ENCODE results near the gene ZBTB3. TPM values are rescaled to one million over a fixed set of nuclear protein-coding genes. Genes with fewer than 3 reads are reported as not detected.

The ZBTB3 gene
- total RNA-seq, 1 donor from 2014 or later, result 2.9 TPM

DNA sequence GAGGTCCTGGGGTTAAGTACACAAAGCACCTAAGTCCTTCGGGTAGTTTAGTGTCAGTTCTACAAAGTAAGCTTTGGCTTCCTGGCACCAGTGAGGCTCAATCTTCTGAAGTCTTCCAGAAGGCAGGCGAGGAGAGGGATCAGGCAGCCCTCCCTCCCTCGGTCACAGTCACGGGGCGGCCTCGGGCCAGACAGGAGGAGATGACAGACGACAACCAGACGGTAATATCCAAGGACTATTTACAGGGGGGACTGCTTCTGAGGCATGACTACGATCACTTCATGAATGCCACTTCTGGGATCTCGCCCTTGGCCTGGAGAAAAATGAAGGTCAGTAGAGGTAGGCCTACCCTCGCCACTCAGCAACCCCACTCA is 38.2 kb upstream of the ZBTB3 start:
- DNase-seq (ENCODE audit: low spot score in 2 of 2), result peak in 1 of 2 donors; percentile 72
- Histone ChIP-seq H3K27me3 (no peaks in the 10 kb centered on the region), H3K9me3 (no peaks in the 10 kb centered on the region), H3K4me1 (peaks cover 8 to 21% of the 10 kb centered on the region in 2 donors), H3K27ac (peak overlapping the region; percentile 83 to 85), H3K36me3 (peaks cover 47 to 59% of the 10 kb centered on the region in 2 donors), H3K4me3 (peak overlapping the region; percentile 79 to 95)
- TF ChIP-seq, protein P1, sequence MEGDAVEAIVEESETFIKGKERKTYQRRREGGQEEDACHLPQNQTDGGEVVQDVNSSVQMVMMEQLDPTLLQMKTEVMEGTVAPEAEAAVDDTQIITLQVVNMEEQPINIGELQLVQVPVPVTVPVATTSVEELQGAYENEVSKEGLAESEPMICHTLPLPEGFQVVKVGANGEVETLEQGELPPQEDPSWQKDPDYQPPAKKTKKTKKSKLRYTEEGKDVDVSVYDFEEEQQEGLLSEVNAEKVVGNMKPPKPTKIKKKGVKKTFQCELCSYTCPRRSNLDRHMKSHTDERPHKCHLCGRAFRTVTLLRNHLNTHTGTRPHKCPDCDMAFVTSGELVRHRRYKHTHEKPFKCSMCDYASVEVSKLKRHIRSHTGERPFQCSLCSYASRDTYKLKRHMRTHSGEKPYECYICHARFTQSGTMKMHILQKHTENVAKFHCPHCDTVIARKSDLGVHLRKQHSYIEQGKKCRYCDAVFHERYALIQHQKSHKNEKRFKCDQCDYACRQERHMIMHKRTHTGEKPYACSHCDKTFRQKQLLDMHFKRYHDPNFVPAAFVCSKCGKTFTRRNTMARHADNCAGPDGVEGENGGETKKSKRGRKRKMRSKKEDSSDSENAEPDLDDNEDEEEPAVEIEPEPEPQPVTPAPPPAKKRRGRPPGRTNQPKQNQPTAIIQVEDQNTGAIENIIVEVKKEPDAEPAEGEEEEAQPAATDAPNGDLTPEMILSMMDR (IDR thresholded peaks at IDR 0.05), result no peak
- intact Hi-C loops (cut with DNase I), result no loop called here

DNA sequence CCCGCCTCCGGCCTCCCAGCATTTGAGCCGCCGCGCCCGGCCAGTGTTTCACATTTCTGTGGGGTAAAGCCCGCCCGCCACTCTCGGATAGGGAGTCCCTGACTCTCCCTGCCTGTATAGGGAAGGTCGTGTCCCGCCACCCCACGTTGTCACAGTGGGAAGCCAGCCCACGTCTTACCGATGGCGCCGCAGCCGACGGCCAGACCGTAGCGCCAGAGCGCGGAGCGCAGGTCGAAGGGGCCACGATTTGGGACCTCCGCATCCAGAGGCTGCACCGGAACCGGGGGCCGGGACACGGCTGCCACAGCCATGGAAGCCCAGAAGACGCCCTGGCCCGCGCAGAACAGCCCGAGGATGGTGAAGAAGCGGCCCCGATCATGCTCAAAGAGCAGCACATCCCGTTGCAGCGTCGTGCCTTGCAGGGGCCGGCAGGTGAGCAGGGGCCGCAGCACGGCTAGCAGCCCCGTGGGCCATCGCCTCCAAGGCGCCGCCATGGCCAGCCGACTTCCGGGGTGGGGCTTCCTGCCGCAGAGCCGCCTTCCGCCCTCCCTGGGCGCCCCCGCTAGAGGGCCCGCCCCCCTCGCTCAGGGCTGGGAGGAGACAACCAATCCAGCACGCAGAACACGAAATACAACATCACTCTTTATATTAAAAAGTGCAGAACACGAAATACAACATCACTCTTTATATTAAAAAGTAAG is 37.7 kb upstream of the ZBTB3 start, which contains the start of gene TMEM223:
TMEM223 (minus strand) TSS at position 506 of the 701 bp plus-strand sequence; CDS start at position 494, 12 bp downstream.
- Histone ChIP-seq H3K4me3 (peak within 1 kb of the TSS; percentile 79 to 95), H3K9me3 (no peaks in the 10 kb centered on the region), H3K4me1 (peaks cover 8 to 21% of the 10 kb centered on the region in 2 donors), H3K27me3 (no peaks in the 10 kb centered on the region), H3K27ac (peak within 1 kb of the TSS; percentile 83 to 85), H3K36me3 (peaks cover 42 to 54% of the 10 kb centered on the region in 2 donors)
- peak; percentile 43 to 94 for DNase-seq (ENCODE audit: low spot score in 2 of 2)
- intact Hi-C loops (cut with DNase I), result loop anchor here (2.0 kb wide), 1 partner anchor 49 kb away; no protein-coding TSS in a partner anchor
- TF ChIP-seq, protein P1 (IDR thresholded peaks at IDR 0.05), result peak; percentile 7 to 25 (median 8)

GRCh38 chr11:62789576-62789975 is 35.6 kb upstream of the ZBTB3 start:
- Histone ChIP-seq H3K4me1 (peaks cover 8 to 29% of the 10 kb centered on the region in 2 donors), H3K36me3 (peaks cover 22 to 33% of the 10 kb centered on the region in 2 donors), H3K9me3 (no peaks in the 10 kb centered on the region), H3K4me3 (no peak overlapping the region), H3K27ac (no peak overlapping the region), H3K27me3 (no peaks in the 10 kb centered on the region)
- TF ChIP-seq, protein P1 (IDR thresholded peaks at IDR 0.05), result no peak
- no peak for DNase-seq (ENCODE audit: low spot score in 2 of 2)
- intact Hi-C loops (cut with DNase I), result no loop called here

- intact Hi-C loops (cut with DNase I), result no loop called here
- no peak for DNase-seq (ENCODE audit: low spot score in 2 of 2)
- Histone ChIP-seq H3K4me1 (peaks cover 8 to 29% of the 10 kb centered on the region in 2 donors), H3K27me3 (no peaks in the 10 kb centered on the region), H3K27ac (no peak overlapping the region), H3K4me3 (peak overlapping the region in 1 of 2 donors; percentile 94), H3K9me3 (no peaks in the 10 kb centered on the region), H3K36me3 (peaks cover 16 to 27% of the 10 kb centered on the region in 2 donors)
- TF ChIP-seq, protein P1 (IDR thresholded peaks at IDR 0.05), result no peak
Observed at GRCh38 chr11:62788991-62789390, 35.0 kb upstream of the ZBTB3 start.

GRCh38 chr11:62787005-62787759 is 33.2 kb upstream of the ZBTB3 start, which contains the start of gene TMEM179B:
Gene TMEM179B, plus strand, starts transcription at chr11:62787402. Its CDS starts 30 bp downstream, at chr11:62787432.
- TF ChIP-seq, protein P1 (IDR thresholded peaks at IDR 0.05), result peak; percentile 59 to 75 (median 62)
- Histone ChIP-seq H3K9me3 (no peaks in the 10 kb centered on the region), H3K36me3 (peaks cover 5 to 21% of the 10 kb centered on the region in 2 donors), H3K27ac (peak within 1 kb of the TSS; percentile 86 to 97), H3K4me1 (peaks cover 4 to 25% of the 10 kb centered on the region in 2 donors), H3K4me3 (peak within 1 kb of the TSS; percentile 78 to 94), H3K27me3 (no peaks in the 10 kb centered on the region)
- peak; percentile 96 to 100 for DNase-seq (ENCODE audit: low spot score in 2 of 2)
- intact Hi-C loops (cut with DNase I), result loop anchor here (1.0 kb wide), 2 partner anchors 18 to 59 kb away; partner anchors contain the start of genes NXF1 and TTC9C

Data from ascending aorta (tissue), 2 donors.